ENCODE data around the gene RNASE9. TPM values are rescaled to one million over a fixed set of nuclear protein-coding genes. Genes with fewer than 3 reads are reported as not detected.
"Not testable (repeated sequence)": the region's sequence is repeated elsewhere in the genome, so short reads cannot be mapped to it uniquely, and the experiment has no call there.

Gene RNASE9
- polyA plus RNA-seq, 1 experiment, result not detected

DNA sequence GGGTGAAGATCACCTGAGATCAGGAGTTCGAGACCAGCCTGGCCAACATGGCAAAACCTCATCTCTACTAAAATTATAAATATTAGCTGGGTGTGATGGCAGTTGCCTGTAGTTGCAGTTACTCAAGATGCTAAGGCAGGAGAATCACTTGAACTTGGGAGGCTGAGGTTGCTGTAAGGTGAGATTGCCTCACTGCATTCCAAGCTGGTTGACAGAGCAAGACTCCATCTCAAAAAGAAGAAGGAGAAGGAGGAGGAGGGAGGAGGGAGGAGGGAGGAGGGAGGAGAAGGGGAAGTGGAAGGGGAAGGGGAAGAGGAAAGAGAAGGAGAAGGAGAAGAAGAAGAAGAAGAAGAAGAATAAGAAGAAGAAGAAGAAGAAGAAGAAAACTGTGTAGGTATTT is 38.5 kb downstream of the RNASE9 start:
- Histone ChIP-seq H3K27me3 (ENCODE audit: control insufficient read depth, insufficient read depth, low read length) (peaks cover 3% of the 10 kb centered on the region), H3K27ac (ENCODE audit: low read depth, low read length) (no peak overlapping the region), H3K4me3 (ENCODE audit: low read depth, low read length) (no peak overlapping the region), H3K9me3 (ENCODE audit: control insufficient read depth, insufficient read depth, low read length) (no peaks in the 10 kb centered on the region; the same call in 1 of the 2 replicates)
- POLR2A ChIA-PET, result no interaction called here
- TF ChIP-seq, protein P1, sequence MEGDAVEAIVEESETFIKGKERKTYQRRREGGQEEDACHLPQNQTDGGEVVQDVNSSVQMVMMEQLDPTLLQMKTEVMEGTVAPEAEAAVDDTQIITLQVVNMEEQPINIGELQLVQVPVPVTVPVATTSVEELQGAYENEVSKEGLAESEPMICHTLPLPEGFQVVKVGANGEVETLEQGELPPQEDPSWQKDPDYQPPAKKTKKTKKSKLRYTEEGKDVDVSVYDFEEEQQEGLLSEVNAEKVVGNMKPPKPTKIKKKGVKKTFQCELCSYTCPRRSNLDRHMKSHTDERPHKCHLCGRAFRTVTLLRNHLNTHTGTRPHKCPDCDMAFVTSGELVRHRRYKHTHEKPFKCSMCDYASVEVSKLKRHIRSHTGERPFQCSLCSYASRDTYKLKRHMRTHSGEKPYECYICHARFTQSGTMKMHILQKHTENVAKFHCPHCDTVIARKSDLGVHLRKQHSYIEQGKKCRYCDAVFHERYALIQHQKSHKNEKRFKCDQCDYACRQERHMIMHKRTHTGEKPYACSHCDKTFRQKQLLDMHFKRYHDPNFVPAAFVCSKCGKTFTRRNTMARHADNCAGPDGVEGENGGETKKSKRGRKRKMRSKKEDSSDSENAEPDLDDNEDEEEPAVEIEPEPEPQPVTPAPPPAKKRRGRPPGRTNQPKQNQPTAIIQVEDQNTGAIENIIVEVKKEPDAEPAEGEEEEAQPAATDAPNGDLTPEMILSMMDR (IDR thresholded peaks at IDR 0.05; ENCODE audit: low read depth, low read length), result no peak
- DNase-seq (ENCODE audit: low read depth, low spot score), result no peak
- CTCF ChIA-PET, result no interaction called here

DNA sequence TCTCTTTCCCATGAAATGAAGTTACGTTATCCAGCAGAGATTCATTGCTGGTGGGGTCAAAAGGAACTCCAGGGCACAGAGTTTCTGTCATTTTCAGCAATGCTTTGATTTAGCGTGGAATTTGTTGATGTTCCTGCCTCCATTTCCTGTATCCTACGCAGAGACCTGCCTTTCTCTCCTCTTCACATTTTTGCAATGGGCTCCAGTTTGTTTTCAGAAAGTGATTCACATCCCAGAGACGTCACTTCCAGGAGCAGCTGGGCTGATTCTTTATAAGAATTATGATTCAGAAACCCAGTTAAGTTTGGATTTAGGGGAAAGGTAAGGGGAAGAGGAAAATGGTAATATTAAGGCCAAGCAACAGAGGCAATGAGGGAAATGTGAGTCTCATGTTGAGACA is 43.9 kb downstream of the RNASE9 start:
- Histone ChIP-seq H3K27ac (ENCODE audit: low read depth, low read length) (peak overlapping the region; percentile 96), H3K27me3 (ENCODE audit: control insufficient read depth, insufficient read depth, low read length) (no peaks in the 10 kb centered on the region), H3K4me3 (ENCODE audit: low read depth, low read length) (no peak overlapping the region), H3K9me3 (ENCODE audit: control insufficient read depth, insufficient read depth, low read length) (no peaks in the 10 kb centered on the region; the same call in 1 of the 2 replicates)
- TF ChIP-seq, protein P1 (IDR thresholded peaks at IDR 0.05; ENCODE audit: low read depth, low read length), result no peak
- ChIA-PET POLR2A (interaction anchor here (1.2 kb wide), 1 partner anchor 47 kb away, joined by 4 read pairs; the partner anchor contains the start of gene PNP), CTCF (interaction anchor here (2.7 kb wide), 1 partner anchor 14 kb away, joined by 14 read pairs; no protein-coding TSS in a partner anchor)
- DNase-seq (ENCODE audit: low read depth, low spot score), result peak; percentile 54

GRCh38 chr14:20515846-20516245 is 45.0 kb downstream of the RNASE9 start:
- TF ChIP-seq, protein P1 (IDR thresholded peaks at IDR 0.05; ENCODE audit: low read depth, low read length), result no peak
- H3K27me3 ChIP-seq (ENCODE audit: control insufficient read depth, insufficient read depth, low read length), result no peaks in the 10 kb centered on the region
- CTCF ChIA-PET, result no interaction called here
- no peaks in the 10 kb centered on the region; the same call in 1 of the 2 replicates for H3K9me3 ChIP-seq (ENCODE audit: control insufficient read depth, insufficient read depth, low read length)
- POLR2A ChIA-PET, result no interaction called here
- no peak overlapping the region for H3K27ac ChIP-seq (ENCODE audit: low read depth, low read length)
- H3K4me3 ChIP-seq (ENCODE audit: low read depth, low read length), result no peak overlapping the region
- DNase-seq (ENCODE audit: low read depth, low spot score), result no peak

GRCh38 chr14:20512177-20512905 is 48.5 kb downstream of the RNASE9 start:
- H3K9me3 ChIP-seq (ENCODE audit: control insufficient read depth, insufficient read depth, low read length), result no peaks in the 10 kb centered on the region
- H3K27ac ChIP-seq (ENCODE audit: low read depth, low read length), result no peak overlapping the region
- DNase-seq (ENCODE audit: low read depth, low spot score), result no peak
- ChIA-PET POLR2A (no interaction called here), CTCF (no interaction called here)
- TF ChIP-seq, protein P1 (IDR thresholded peaks at IDR 0.05; ENCODE audit: low read depth, low read length), result no peak
- no peak overlapping the region for H3K4me3 ChIP-seq (ENCODE audit: low read depth, low read length)
- no peaks in the 10 kb centered on the region for H3K27me3 ChIP-seq (ENCODE audit: control insufficient read depth, insufficient read depth, low read length)

DNA sequence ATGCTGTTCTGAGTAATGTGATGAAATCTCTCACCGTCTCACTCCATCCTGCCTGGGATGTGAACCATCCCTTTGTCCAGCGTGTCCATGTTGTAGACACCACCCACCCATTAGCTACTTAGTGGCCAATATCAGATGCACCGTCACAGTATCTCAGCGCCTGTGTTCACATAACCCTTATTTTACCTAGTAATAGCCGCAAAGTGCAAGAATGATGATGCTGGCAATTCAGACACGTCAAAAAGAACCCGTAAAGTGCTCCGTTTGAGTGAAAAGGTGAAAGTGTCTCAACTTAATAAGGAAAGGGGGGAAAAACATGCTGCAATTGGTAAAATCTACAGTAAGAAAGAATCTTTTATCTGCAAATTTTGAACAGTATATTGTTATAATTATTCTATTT is 52.5 kb downstream of the RNASE9 start:
- no peak for DNase-seq (ENCODE audit: low read depth, low spot score)
- H3K27me3 ChIP-seq (ENCODE audit: control insufficient read depth, insufficient read depth, low read length), result no peaks in the 10 kb centered on the region
- H3K27ac ChIP-seq (ENCODE audit: low read depth, low read length), result no peak overlapping the region
- ChIA-PET POLR2A (no interaction called here), CTCF (no interaction called here)
- H3K9me3 ChIP-seq (ENCODE audit: control insufficient read depth, insufficient read depth, low read length), result no peaks in the 10 kb centered on the region
- H3K4me3 ChIP-seq (ENCODE audit: low read depth, low read length), result no peak overlapping the region
- TF ChIP-seq, protein P1 (IDR thresholded peaks at IDR 0.05; ENCODE audit: low read depth, low read length), result no peak

- H3K27ac ChIP-seq (ENCODE audit: low read depth, low read length); POLR2A ChIA-PET; H3K4me3 ChIP-seq (ENCODE audit: low read depth, low read length); CTCF ChIA-PET; H3K27me3 ChIP-seq (ENCODE audit: control insufficient read depth, insufficient read depth, low read length); H3K9me3 ChIP-seq (ENCODE audit: control insufficient read depth, insufficient read depth, low read length); DNase-seq (ENCODE audit: low read depth, low spot score): not testable (repeated sequence)
Observed at GRCh38 chr14:20507537-20507936, 53.3 kb downstream of the RNASE9 start.

GRCh38 chr14:20506752-20507151 is 54.1 kb downstream of the RNASE9 start:
- POLR2A ChIA-PET; H3K4me3 ChIP-seq (ENCODE audit: low read depth, low read length); H3K27ac ChIP-seq (ENCODE audit: low read depth, low read length); CTCF ChIA-PET; DNase-seq (ENCODE audit: low read depth, low spot score); H3K9me3 ChIP-seq (ENCODE audit: control insufficient read depth, insufficient read depth, low read length); H3K27me3 ChIP-seq (ENCODE audit: control insufficient read depth, insufficient read depth, low read length): not testable (repeated sequence)

DNA sequence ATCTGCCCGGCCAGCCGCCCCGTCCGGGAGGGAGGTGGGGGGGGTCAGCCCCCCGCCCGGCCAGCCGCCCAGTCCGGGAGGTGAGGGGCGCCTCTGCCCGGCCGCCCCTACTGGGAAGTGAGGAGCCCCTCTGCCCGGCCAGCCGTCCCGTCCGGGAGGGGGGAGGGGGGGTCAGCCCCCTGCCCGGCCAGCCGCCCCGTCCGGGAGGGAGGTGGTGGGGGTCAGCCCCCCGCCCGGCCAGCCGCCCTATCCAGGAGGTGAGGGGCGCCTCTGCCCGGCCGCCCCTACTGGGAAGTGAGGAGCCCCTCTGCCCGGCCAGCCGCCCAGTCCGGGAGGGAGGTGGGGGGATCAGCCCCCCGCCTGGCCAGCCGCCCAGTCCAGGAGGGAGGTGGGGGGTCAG is 54.6 kb downstream of the RNASE9 start:
- POLR2A ChIA-PET; H3K27ac ChIP-seq (ENCODE audit: low read depth, low read length); CTCF ChIA-PET; H3K9me3 ChIP-seq (ENCODE audit: control insufficient read depth, insufficient read depth, low read length); DNase-seq (ENCODE audit: low read depth, low spot score); H3K27me3 ChIP-seq (ENCODE audit: control insufficient read depth, insufficient read depth, low read length); H3K4me3 ChIP-seq (ENCODE audit: low read depth, low read length): not testable (repeated sequence)
